KMS-11 (cell line): ENCODE measurements around the gene EIF4E.
"Not testable (repeated sequence)": the region's sequence is repeated elsewhere in the genome, so short reads cannot be mapped to it uniquely, and the experiment has no call there.

Experiments
- H2AFZ ChIP-seq: fragments of 200-600 bp; sonication (generic); 2 replicates; pipeline ENCODE4 v1.6.1; 2016; ENCODE audit warnings: antibody characterized with exemption, mixed run types, low read depth
- H3K27ac ChIP-seq: fragments of 200-600 bp; sonication (generic); 2 replicates; pipeline ENCODE4 v1.6.1; 2016; ENCODE audit warnings: mild to moderate bottlenecking, mixed run types
- H3K27me3 ChIP-seq: fragments of 200-600 bp; sonication (generic); 2 replicates; pipeline ENCODE4 v1.6.1; 2017; ENCODE audit warnings: mild to moderate bottlenecking, low read depth, mixed run types, moderate library complexity; ENCODE audit not compliant: insufficient read depth
- H3K36me3 ChIP-seq: fragments of 200-600 bp; sonication (generic); 2 replicates; pipeline ENCODE4 v1.6.1; 2017; ENCODE audit warnings: mild to moderate bottlenecking, mixed run types; ENCODE audit not compliant: insufficient read depth
- H3K4me1 ChIP-seq: fragments of 200-600 bp; sonication (generic); 2 replicates; pipeline ENCODE4 v1.6.1; 2016; ENCODE audit warnings: mild to moderate bottlenecking, low read depth, mixed run types; ENCODE audit not compliant: poor library complexity, severe bottlenecking
- H3K4me2 ChIP-seq: fragments of 200-600 bp; sonication (generic); 2 replicates; pipeline ENCODE4 v1.7.0; 2016; ENCODE audit warnings: mild to moderate bottlenecking, mixed run types
- H3K4me3 ChIP-seq: fragments of 200-600 bp; sonication (generic); IDR thresholded peaks from 2 replicates; pipeline ENCODE4 v1.6.1; 2017; ENCODE audit warnings: low read depth, low read length, mixed read lengths; ENCODE audit not compliant: insufficient read depth
- H3K79me2 ChIP-seq: fragments of 200-600 bp; sonication (generic); 2 replicates; pipeline ENCODE4 v1.6.1; 2016; ENCODE audit warnings: low read depth, mixed run types; ENCODE audit not compliant: insufficient read depth
- H3K9ac ChIP-seq: fragments of 200-600 bp; sonication (generic); 2 replicates; pipeline ENCODE4 v1.6.1; 2016; ENCODE audit warnings: mild to moderate bottlenecking, mixed run types
- H4K20me1 ChIP-seq: fragments of 200-600 bp; sonication (generic); 2 replicates; pipeline ENCODE4 v1.6.1; 2016; ENCODE audit warnings: mild to moderate bottlenecking, mixed run types; ENCODE audit not compliant: insufficient read depth
- CTCF ChIP-seq: fragments of 200-600 bp; sonication (generic); conservative IDR thresholded peaks from 2 replicates; pipeline ENCODE4 v1.6.1; 2017; ENCODE audit warnings: low read depth, mild to moderate bottlenecking, antibody characterized with exemption, low read length, moderate library complexity, mixed read lengths

The EIF4E gene

GRCh38 chr4:98930311-98930865, 1.5 kb upstream of the EIF4E start:
- Histone ChIP-seq H4K20me1 (peaks cover 16% of the 10 kb centered on the region), H3K36me3 (peaks cover 2% of the 10 kb centered on the region; the same call in 1 of the 2 replicates), H2AFZ (peak overlapping the region; percentile 90), H3K9ac (peak overlapping the region; percentile 98; the same call in 1 of the 2 replicates), H3K4me3 (no peak overlapping the region), H3K27me3 (no peaks in the 10 kb centered on the region), H3K27ac (peak overlapping the region; percentile 95), H3K4me1 (peaks cover 21% of the 10 kb centered on the region), H3K4me2 (peak overlapping the region; percentile 74), H3K79me2 (peaks cover 35% of the 10 kb centered on the region)
- no peak for TF ChIP-seq CTCF

GRCh38 chr4:98929341-98930267, 671 bp upstream of the EIF4E start:
- Histone ChIP-seq H3K4me2 (peak overlapping the region; percentile 74), H3K79me2 (peaks cover 43% of the 10 kb centered on the region), H3K4me3 (no peak overlapping the region), H3K9ac (peak overlapping the region; percentile 98), H3K27me3 (no peaks in the 10 kb centered on the region), H4K20me1 (peaks cover 22% of the 10 kb centered on the region), H3K27ac (peak overlapping the region; percentile 95), H2AFZ (peak overlapping the region; percentile 90), H3K36me3 (peaks cover 2% of the 10 kb centered on the region; the same call in 1 of the 2 replicates), H3K4me1 (peaks cover 27% of the 10 kb centered on the region)
- no peak for TF ChIP-seq CTCF

GRCh38 chr4:98928131-98928504, 815 bp downstream of the EIF4E start:
- H3K4me1 ChIP-seq, result peaks cover 29% of the 10 kb centered on the region
- peak overlapping the region; percentile 60 for H2AFZ ChIP-seq
- H3K4me2 ChIP-seq, result peak overlapping the region; percentile 71
- peak overlapping the region; percentile 98 for H3K9ac ChIP-seq
- no peak for TF ChIP-seq CTCF
- H3K79me2 ChIP-seq, result peaks cover 58% of the 10 kb centered on the region
- H3K4me3 ChIP-seq, result peak overlapping the region; percentile 25
- peaks cover 37% of the 10 kb centered on the region for H4K20me1 ChIP-seq
- H3K36me3 ChIP-seq, result peaks cover 2% of the 10 kb centered on the region; the same call in 1 of the 2 replicates
- no peaks in the 10 kb centered on the region for H3K27me3 ChIP-seq
- H3K27ac ChIP-seq, result peak overlapping the region; percentile 95

- peaks cover 45% of the 10 kb centered on the region for H4K20me1 ChIP-seq
- peak overlapping the region; percentile 71 for H3K4me2 ChIP-seq
- H3K4me1 ChIP-seq, result peaks cover 29% of the 10 kb centered on the region
- H3K9ac ChIP-seq, H3K27me3 ChIP-seq, H3K4me3 ChIP-seq, H3K27ac ChIP-seq, H2AFZ ChIP-seq, H3K36me3 ChIP-seq: not testable (repeated sequence)
- peaks cover 76% of the 10 kb centered on the region for H3K79me2 ChIP-seq
Measured at GRCh38 chr4:98926257-98926656, 2.7 kb downstream of the EIF4E start.
